HEK293T (cell line): ENCODE results near the gene CYP4B1.

ENCODE experiments used
- BHLHE40 ChIP-seq: fragments of 450-650 bp; IDR thresholded peaks from 2 replicates; pipeline ENCODE4 v1.6.1; 2016; ENCODE audit warnings: mild to moderate bottlenecking, moderate library complexity, borderline replicate concordance
- CTBP1 ChIP-seq: fragments of 450-650 bp; IDR thresholded peaks from 2 replicates; pipeline ENCODE4 v1.6.1; 2016; ENCODE audit warnings: borderline replicate concordance
- L3MBTL2 ChIP-seq: fragments of 450-650 bp; conservative IDR thresholded peaks from 2 replicates; pipeline ENCODE4 v1.6.1; 2016; ENCODE audit warnings: mild to moderate bottlenecking
- NFRKB ChIP-seq: fragments of 450-650 bp; IDR thresholded peaks from 2 replicates; pipeline ENCODE4 v1.6.1; 2016; ENCODE audit warnings: mild to moderate bottlenecking, moderate library complexity
- SUZ12 ChIP-seq: fragments of 450-650 bp; IDR thresholded peaks from 2 replicates; pipeline ENCODE4 v1.6.1; 2016; ENCODE audit warnings: mild to moderate bottlenecking
- TARDBP ChIP-seq: fragments of 450-650 bp; IDR thresholded peaks from 2 replicates; pipeline ENCODE4 v1.6.1; 2016
- ZNF384 ChIP-seq: fragments of 450-650 bp; IDR thresholded peaks from 2 replicates; pipeline ENCODE4 v1.6.1; 2016

DNA sequence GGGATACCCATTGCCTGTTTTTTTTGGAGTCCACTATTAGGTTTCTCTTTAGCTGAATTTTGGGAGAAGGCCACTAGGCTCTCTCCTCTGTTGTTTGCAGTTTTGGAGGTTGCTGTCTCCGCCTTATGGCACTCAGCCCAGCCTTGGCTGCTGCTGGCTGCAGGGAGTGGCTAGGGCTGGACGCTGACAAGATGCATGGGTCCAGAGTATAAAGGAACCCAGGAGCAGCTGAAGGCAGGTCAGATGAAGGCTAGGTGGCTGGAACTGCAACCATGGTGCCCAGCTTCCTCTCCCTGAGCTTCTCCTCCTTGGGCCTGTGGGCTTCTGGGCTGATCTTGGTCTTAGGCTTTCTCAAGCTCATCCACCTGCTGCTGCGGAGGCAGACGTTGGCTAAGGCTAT lies at the start of gene CYP4B1:
- TF ChIP-seq ZNF384 (no peak), L3MBTL2 (no peak), SUZ12 (no peak), TARDBP (no peak), NFRKB (no peak), BHLHE40 (no peak), CTBP1 (no peak)
